ENCODE results near the gene CD40.

The CD40 gene

DNA sequence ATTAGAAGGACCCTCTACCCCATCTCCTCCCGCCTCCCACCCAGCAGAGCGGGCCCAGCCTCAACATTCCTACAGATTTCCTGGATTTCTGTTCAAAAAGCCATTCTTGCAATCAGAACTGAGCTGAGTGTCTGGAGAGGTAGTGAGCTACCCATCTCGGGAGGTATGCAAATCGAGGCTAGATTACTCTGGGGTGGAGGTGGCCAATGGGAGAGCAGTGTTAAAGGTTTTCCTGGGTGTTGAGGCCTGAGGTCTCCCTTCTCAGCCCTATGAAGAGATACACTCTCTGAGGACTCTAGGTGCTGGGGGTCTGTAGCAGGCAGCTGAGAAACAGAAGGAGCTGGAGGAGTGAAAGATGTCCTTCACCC lies 57.0 kb downstream of the CD40 start:
- DNase-seq, result no peak

DNA sequence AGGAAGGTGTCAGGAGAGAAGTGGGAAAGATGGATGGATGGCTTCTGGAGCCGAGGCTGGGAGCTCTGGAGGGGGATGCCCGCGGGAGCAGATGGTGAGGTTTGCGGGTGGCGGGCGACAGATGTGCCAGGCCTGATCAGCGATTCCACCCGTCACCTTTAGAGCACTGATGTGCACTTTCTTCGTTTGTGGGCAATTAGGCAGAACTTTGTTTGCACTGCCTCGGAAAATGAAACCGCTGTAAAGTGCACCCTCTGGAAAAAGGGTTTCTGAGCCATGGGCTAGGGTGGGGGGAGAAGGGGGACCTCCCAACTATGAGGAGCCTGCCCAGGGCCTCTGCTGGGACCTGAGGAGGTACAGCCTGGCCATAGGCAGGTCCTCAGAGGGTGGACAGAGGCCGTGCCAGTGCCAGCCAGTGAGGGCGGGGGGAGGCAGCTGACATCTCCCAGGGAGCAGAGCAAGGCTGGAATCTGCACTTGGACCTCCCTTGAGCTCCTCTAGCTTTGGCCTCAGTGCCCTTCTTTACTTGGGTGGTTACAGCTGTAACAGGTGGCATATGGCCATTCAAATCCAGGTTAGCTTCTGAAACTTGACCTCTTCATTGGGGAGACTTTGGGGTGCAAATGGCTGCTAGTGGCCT lies 58.7 kb downstream of the CD40 start:
- DNase-seq, result no peak

DNA sequence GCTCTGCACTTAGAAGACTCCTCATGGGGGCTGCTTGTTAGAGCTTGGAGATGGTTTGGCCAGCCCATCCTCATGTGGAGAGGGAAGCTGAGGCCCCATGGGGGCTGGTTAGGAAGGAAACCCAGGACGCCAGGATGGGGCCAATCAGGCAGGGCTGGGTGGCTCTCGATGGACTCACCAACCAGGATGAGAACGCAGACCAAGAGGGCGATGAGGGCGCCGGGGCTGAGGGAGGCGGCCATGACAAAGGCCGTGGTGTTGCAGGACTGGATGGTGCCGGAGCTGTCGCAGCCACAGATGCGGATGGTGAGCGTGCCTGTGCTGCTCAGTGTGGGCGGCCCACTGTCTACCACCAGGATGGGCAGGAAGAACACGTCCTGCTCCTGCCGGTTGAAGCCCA lies 59.7 kb downstream of the CD40 start:
- no peak for DNase-seq

DNA sequence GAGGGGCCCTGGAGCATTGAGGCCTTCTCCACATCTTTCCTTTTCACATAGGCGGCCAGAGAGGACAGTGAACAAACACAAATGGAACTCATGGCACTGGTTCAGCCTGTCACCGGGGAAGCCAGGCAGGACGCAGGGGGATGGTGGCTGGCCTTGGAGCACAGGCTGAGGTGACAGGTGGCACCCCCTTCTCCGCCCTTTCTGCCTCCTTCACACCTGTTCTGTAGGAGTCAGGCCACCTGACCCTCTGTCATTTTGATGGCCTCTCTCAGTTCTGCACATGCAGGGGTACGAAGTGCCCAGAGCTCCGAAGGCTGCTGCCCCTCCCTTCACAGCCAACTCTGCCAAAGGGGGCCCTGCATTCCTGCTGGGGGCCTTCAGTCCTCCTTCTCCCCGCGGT lies 60.8 kb downstream of the CD40 start:
- no peak for DNase-seq
